Stimulated activated CD8-positive, alpha-beta memory T cell treated with anti-CD3 and anti-CD28 coated beads, Interleukin-2, amount 100 ng/mL, for 48 hours (primary cell): ENCODE data around the gene PHIP.

ENCODE experiments used
- DNase-seq, 2 donors: peaks; one replicate each; pipeline ENCODE4 v3.0.0-alpha.2; 2020; ENCODE audit warnings: low read depth in 2 of 2

The PHIP gene

DNA sequence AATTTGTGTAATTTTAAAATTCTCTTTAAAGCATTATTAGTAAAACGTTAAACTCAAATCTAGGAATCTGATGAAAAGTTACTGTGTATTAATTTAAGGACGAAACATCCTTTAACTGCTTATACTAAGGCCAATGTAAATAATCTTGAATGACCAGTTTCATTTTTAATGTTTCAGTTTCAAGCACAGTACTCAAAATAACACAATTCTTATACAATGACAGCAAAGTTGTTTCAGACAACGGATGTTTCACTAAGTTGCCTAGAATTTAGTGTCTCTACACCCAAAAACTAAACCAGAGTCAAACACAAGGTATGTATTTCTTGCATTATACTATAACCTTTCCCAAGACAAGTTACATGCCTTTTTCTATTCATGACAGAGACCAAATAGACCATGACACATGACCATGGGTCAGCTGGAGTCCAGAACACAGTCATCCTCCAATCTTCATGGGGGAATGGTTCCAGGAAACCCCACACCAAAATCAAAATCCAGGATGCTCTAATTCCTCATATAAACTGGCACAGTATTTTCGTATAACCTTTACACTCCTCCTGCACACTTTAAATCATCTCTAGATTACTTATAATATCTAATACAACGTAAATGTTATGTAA is 7.7 kb downstream of the PHIP start:
- no peak for DNase-seq

DNA sequence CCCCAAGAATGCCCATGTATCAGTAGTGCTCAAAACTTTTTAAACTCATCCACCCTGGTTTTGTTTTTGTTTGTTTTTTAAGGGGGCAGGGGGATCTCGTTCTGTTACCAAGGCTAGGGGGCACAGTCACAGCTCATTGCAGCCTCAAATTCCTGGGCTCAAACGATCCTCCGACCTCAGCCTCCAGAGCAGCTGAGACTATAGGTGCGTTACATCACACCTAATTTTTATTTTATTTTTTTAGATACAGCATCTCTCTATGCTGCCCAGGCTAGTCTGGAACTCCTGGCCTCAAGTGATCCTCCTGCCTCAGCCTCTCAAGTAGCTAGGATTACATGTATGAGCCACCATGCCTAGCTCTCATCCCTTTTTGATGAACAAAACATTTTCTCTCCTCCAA is 11.2 kb downstream of the PHIP start:
- DNase-seq = no peak

DNA sequence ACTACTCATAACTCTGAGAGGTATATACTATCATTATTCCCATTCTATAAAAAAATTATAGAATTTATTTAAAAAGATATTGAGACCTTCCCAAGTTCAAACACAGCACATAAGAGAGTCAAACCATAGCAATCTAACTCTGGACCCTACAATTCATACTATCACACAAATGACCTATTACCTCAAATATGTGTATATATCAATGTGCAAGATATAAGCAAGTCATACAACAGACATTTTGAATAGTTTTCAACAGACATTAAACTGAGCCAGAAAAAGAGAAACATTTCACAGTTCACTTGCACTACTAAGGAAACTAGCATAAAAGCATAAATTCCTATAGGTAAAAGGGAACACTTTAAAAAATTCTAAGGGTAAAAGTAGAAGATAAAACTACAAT is 11.7 kb downstream of the PHIP start:
- DNase-seq = no peak

DNA sequence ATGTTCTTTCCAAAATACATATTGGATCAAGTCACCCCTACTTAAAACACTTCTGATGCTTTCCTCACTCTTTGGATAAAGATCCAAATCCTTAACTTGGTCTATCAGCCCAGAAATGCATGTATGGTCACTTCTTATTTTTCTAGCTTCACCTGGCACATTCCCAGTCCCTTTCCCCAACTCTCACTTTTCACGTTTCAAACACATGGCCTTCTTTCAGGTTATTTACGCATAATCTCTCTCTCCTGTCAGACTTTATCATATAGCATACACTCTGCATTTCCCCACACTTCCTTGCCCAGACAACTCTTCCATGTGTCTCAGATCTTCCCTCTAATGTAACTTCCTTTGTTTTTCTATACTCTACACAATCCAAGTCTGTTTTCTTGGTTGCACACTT is 12.8 kb downstream of the PHIP start:
- no peak for DNase-seq

DNA sequence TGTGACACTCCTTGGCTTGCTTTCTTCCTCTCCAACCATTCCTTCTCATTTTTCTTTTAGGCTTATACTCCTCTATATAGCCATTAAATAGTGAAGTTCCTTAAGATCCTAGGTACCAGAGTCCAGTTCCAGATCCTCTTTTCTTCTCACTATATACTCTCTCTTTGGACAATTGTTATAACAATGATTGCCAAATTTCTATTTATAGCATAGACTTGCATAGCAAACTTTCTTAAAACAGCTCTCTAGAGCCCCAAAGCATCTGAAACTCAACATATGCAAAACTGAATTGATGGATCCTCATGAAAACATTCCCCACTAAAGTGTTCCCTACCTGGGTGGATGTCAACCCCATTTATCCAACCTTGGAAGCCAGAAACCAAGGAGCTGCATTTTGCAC is 13.4 kb downstream of the PHIP start:
- DNase-seq = no peak

DNA sequence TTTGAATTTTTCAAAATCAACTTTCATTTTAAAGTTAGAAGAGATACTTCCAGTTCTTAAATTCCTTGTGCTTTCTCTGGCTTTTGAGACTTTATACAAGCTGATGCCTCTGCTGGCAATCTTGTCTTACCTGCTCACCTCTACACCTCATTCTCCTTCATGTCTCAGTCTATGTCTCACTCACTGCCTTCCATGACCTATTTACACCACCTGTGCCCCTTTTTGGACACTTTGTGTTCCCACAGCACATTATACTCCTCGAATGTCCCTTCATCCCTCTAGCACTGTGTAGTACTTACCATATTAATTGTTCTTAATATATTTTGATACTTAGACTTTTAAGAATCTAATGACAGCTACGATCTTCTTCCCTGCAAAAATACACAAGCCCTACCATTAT is 15.3 kb downstream of the PHIP start:
- DNase-seq = no peak

DNA sequence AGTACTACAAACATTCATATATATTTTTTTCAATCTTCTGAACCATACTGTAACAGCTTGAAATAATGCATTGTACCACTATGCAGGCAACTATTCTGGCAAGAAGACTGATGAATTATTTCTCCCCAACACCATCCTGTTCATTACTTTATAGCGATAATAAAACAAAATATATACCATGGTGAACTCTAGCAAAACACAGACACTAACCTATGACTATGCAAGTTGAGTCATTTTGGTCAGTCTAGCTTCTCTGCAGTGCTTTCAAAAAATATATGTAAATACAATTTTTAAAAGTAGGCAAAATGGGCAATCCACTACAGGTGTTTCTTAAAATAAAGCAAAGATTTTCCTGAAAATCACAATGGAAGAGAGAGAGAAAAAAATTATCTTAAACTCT is 20.3 kb downstream of the PHIP start:
- DNase-seq = no peak

DNA sequence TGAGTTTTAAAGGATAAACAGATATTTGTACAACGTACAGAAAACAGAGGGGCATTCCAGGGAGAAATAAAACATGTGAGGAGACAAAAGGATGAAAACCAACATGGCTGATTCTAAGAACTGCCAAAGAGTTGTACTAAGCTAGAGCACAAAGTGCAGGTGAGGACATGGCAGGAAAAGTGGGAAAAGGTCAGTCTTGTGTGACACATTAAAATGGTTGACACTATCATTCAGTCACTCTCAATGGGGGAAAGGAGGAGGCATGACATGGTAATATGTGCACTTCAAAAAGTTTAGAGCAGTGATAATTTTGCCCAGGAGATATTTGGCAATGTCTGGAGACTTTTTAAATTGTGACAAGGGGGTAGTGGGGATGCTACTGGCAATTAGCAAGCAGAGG is 21.8 kb downstream of the PHIP start:
- no peak for DNase-seq

DNA sequence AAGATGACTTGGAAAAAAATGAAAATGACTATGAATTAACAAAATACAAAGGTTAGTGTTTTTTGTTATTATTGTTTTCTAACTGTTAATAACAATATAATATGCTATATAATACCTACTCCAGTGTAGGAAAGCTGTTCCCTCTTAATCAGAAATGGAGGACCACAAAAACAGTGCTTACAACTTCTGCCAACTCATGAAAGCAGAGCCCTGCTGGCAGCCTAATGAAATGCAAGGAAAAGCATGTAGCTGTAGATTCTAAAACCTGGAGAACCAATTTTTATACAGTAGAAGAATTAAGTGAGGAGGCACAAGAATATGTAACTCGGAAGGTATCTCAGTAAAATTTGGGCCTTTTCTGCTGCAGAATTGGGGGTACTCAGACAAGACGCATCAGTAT is 29.4 kb downstream of the PHIP start:
- no peak for DNase-seq

DNA sequence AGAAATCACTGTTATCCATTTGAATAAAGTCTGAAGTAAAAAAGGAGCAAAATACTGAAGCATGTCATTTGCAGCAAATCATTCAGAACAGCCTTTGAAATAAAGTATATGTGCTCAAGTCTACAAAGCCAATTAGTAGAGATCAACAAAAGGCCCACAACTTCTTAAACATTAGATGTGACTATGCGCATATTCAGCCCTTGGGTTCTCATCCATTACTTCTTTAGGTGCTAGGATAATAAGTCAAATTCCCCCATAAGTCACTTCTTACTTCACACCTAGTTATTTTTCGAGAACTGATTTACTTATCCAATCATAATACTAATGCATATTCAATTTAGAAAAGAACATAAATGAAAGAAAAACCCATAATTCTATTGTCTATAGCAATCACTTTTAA is 31.0 kb downstream of the PHIP start:
- no peak for DNase-seq

DNA sequence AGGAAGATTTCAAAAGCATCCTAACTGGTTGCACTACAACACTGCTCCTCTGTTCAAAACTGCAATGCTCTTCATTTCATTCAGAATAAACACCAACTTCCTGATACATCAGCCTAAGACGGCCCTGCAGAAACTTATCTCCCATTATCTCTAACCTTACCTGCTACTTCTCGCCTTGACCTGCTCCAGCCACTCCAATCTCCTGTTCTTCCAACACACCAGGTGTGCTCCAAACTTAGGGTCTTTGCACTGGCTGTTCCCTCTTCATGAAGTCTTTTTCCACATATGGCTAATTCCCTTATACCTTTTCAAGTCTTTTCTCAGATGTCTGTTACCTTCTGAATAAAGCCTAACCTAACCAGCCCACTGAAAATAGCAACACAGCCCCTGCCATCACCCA is 32.1 kb downstream of the PHIP start:
- DNase-seq = no peak

DNA sequence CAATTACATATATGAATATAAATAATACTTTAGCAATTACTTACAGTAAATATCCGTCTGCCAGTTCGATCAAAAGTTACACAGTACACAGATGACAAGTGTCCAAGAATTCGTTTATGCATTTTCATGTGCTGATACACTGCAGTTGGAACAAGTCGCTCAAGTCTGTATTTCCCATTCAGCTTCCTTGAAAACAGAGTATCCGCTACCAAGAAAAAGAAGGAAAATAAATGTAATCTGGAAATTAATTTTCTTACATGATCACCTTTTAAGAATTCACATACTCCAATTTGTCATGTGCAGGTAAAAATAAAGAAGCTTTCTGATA is 35.3 kb downstream of the PHIP start:
- DNase-seq = no peak

DNA sequence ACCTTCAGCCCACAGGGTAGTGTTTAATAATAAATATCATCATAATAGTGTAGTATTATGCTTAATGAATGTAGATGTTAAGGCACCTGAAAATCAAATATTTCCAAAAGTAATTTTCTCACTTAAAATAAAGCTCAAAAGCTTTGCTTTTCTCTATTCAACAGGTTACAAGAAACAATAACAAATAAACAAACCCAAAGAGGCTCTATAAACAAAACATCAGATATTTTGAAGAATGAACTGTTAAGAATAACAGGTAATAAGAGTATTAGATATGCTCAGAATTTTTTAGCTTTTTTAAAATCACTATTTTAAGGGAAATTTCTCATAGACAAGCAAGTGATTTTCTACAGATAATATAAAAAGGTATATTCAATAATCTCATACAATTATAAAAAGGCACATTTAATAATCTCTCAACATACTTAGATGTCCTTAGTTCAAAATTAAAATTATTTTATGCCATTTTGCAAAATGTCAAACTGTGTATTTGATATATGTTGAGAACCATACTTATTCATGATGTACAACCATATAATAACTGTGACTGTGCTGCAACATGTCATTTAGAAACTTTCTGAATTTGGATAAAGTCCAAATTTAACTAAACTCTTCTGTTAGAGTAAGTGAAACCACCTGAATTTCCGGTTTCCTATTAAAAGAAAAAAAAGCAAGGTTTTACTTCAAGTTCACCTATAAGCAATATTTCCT is 35.8 kb downstream of the PHIP start:
- DNase-seq = no peak

DNA sequence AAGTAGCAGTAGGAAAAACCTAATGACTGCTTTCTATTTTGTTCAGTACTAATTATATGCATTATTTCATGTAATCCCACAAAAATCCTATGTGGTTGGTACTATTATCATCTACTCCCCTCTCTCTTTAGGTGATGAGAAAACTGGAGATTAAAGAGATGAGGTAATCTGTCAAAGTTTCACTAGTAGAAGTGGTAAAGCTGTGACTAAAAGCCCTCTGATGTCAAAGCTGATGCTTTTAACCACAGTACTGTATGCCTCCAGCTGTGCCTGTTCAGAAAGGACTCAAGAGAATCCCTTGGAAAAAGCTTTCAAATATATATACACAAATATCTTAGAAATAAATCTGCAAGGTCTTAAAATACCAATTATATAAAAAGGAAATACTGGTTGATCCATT is 38.0 kb downstream of the PHIP start:
- no peak for DNase-seq

DNA sequence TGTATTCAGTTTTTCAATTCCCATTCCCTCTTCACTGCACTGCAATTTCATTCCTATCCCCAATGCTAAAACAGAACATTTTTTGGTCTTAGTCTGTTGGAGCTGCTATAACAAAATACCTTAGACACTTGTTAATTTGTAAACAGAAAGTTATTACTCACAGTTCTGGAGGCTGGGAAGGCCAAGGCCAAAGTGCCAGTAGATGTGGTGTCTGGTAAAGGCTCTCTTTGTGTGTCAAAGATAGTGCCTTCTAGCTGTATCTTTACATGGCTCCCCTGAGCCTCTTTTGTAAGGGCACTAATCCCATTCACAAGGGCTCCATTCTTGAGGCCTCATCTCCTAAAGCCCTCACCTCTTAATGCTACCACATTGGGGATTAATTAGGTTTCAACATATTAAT is 40.0 kb downstream of the PHIP start:
- no peak for DNase-seq

DNA sequence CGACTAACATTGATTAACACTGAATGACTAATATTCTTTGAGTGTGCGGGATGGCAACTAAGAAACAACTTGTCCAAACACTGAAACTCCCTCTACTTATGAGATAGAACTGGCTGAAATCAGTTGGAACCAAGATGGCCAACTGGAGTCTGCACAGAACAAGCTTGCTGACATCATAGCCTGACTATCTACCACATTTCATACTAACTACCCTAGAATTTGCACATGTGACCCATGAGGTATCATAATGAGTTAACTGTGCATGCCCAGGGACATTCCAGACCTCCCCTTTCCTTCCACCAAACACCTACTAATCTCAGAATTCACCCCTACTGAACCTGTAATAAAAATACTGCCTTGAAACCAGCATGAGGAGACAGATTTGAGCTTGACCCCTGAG is 43.2 kb downstream of the PHIP start:
- no peak for DNase-seq

DNA sequence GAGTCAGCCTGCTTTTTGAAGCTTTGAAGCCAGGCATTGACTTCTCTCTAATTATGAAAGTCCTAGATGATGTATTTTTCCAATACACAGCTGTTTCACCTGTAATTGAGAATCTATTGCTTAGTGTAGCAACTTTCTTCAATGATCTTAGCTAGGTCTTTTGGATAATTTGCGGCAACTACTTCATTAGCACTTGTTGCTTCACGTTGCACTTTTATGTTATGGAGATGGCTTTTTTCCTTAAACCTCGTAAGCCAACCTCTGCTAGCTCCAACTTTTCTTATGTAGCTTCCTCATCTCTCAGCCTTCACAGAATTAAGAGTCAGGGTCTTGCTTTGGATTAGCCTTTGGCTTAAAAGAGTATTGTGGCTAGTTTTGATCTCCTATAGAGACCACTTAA is 44.8 kb downstream of the PHIP start:
- no peak for DNase-seq

DNA sequence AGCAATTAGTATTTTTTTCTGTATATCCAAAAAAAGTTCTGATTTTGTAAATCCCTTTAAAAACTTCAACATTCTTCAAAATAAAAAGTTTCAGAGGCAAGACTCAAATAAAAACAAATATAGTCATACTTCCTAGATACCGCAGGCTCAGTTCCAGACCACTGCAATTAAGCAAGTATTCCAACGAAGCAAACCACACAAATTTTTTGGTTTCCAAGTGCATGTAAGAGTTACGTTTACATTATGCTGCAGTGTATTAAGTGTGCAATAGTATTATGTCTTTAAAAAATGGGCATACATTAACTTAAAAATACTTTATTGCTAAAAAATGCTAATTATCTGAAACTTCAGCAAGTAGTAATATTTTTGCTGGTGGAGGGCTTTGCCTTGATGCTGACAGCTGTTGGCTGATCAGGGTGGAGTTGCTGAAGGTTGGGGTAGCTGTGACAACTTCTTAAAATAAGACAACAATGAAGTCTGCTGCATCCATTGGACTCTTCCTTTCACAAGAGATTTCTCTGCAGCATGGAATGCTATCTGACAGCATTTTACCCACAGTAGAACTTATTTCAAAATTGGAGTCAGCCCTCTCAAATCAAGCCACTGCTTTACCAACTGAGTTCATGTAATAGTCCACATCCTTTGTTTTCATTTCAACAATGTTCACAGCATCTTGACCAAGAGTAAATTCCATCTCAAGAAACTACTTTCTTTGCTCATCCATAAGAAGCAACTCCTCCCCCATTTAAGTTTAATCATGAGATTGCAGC is 46.0 kb downstream of the PHIP start:
- DNase-seq = no peak

DNA sequence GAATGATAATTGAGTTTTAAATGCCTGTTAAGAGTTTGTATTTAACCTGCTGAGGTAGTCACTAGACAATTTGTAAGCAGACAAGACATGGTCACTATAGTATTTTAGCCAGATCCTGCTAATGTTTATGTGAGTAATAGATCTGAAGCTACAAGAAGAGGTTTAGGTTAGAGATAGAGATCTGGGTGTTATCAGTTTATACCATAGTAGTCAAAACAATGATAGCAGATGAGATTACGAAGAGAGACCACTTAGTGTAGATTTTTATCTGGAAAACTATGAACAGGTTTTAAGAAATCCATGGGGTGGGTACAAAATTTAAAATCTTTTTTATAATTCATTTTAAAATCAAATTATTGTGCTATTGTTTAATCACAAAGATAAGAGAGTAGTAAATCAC is 47.5 kb downstream of the PHIP start:
- DNase-seq = no peak

DNA sequence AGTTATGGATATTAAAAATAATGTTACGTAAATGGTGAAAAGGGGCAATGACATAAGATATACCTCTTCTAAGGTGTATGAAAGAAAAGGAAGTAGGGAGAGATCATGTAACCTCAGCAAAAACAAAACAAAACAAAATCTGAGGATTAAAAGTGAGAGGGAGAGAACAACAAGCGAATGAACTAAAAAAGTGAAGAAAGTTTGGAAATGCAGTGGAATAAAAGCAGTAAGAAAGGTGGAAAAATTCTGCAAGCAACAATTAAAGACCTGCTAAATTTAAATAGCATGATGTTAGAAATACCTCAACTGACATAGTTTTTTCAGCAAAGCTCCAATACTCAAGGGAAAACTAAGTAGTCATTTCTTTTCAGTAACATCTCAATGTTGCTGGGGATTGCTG is 48.0 kb downstream of the PHIP start:
- DNase-seq = no peak

DNA sequence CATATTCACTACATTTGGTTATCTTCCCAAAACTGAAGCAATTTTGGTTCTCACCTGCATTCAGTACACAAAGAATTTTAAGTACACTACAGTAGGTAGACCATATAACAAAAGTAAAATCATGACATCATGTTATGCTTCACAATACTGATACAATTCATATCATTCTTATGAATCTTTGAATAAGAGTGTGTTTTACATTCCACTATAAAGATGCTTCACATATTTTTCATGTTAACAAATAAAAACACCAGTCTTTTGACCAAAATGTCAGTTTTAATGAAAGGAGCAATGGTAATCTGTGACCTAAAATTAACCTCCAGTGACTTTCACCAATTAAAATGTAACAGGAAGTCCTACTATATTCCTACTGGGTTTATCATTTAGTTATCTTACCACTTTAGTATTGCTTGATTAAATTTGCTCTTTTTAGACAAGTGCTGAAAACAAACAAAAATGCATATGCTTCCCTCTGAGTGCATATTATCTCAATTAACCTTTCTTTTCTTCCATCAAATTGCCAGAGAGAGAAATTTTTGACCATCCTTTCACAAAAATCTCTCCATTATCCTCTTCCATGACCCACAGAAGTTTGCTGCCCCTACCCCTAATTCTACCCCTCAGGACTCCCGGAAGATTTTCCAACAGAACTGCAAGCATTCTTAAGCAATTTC is 49.3 kb downstream of the PHIP start:
- no peak for DNase-seq

DNA sequence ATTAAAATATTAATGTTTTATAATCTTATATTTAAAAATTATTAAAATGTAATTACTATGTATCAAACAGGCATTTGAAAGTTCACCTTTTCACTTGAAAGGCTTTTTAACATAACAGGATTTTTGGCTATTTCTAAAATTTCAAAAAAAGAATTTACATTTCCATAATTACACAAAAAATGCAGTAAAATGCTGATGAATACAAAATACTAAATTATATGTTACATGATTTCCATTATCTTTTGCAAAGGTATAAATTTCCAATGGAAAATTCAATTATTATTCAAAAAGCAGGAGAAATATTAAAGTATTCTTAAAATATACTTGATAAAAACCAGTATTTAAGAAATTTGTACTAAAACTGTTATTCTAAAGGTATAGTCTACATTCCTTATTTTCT is 66.1 kb downstream of the PHIP start:
- DNase-seq = no peak

DNA sequence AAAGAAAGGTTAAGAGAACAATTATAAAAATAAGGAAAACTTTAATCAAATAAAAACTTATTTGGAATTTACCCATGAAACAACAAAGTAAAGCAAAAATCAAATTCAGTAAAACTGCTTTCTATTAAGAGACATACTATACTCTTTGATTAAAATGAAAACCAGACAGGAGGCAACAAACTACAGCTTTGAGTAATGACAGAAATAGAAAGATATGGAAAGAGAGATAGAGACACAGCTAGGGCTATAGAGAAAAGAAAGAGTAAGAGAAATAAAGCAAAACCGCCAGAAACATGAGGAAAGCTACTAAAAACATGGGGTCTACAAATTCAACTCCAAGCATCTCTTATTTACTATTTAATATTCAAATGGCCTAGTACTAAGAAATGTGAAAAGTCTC is 67.6 kb downstream of the PHIP start:
- DNase-seq = no peak
